Ramos (cell line): ENCODE measurements around the gene BRINP1.

ENCODE experiments used
- in situ Hi-C: fragments of 300-500 bp; cut with MboI; formaldehyde crosslinking; loops from one replicate; pipeline ENCODE4 v1.14.3; 2022; ENCODE audit warnings: low sequenced_read_pairs; ENCODE audit not compliant: unreplicated experiment

The BRINP1 gene

GRCh38 chr9:119343059-119343990 is 25.9 kb downstream of the BRINP1 start:
- in situ Hi-C loops: no loop called here

DNA sequence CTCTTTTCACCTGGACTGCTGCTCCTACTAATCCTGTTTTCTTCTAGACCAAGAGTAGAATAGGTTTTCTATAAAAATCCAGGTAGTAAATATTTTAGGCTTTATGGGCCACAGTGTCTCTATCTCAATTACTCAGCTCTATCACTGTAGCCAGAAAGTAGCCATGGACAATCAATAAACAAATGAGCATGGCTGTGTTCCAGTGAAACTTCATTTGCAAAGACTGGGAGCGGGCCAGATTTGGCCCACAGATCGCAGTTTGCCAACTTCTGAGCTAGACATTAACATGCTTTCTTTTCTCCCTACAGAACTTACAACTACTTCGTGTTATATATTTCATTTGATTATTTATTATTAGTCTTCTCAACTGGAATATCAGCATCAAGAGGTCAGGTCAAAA is 30.2 kb downstream of the BRINP1 start:
- in situ Hi-C loops: no loop called here

DNA sequence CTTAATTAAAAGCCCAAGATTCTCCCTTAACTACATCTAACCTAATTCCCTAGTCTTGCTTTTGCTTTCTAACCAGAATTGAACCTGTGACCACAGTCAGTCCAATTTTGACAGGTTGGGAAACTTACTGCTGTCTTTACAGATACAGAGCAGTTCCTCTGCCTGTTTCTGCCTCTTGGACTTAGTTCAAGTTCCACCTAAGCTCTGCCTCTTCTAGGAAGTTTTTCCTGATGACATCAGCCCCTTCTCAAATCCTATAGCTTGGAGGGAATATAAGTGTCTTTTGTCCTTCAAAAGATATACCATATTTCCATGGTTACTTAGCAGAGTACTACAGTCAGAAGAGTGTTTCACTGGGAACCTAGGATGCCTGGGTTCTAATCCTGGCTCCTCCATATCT is 31.7 kb downstream of the BRINP1 start:
- in situ Hi-C loops: no loop called here

DNA sequence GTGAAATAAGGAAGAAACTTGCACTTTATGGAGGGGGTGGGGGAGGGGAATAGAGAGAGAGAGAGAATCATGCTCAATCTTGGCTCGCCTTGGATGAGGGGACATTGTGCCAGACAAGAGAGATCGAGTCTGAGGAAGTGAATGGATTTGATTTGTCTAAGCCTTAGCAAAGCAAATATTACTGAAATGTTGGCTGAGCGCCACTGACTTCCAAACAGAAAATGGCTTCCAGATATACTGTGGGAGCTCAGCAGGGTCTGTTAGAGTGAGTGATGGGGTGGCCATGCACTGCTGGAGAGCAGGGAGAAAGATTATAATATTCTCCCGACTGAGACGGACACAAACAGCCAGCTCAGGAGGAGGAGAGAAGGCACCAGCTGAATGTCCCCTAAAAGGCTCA is 34.5 kb downstream of the BRINP1 start:
- in situ Hi-C loops: no loop called here

- in situ Hi-C loops: no loop called here
Observed at GRCh38 chr9:119333507-119334229, 35.6 kb downstream of the BRINP1 start.

DNA sequence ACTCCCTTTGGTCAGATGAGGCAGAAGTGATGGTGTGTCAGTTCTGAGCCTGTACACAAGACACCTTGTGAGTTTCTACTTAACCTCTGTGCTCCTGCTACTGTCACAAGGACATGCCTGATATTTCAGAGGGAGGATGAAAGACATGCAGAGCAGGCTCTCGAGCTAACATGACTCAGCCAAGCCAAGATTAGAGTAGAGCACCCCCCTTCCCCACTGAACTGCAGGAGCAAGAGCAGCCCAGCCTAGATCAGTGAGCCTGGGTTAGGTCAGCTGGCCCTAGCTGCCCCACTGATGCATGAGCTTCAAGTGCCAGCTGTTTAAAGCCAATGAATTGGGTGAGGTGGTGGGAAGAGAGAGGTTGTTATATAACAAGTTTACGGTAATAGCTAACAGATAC is 36.7 kb downstream of the BRINP1 start:
- in situ Hi-C loops: no loop called here

DNA sequence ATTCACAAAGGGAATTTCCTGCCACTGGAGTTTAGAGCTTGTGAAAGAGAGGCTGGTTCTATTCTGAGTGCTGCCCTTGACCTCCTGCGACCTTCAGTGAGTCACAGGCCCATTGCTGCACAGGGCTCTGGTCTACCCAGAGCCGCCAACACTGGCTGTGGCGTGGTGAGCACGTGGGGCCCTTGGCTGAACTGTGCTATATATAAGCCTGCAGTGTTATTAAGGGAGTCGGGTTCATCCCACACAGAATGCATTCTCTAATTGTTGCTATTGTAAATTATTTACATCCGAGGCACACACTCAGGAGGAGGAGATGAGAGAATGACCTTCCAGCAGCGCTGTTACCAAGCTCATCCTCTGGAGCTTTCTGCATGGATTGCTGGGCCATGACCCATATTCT is 47.1 kb downstream of the BRINP1 start:
- in situ Hi-C loops: no loop called here

DNA sequence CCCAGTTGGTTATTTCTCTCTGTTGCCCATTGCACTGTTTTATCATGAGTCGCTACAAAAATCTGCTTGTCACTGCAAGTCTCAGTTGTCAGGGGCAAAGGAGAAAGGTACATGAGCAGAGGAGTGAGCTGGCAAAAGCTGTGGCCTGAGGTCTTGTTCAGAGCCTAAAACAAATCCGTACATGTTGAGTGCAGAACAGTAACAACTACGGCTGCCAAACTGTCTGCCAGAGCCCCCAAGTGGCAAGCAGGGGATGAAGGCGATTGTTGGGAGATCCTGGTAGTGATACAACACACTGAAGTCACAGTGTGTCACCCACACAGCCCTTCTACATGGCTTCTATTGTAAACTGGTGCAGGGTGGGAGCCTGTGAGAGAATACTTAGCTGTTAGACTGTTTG is 50.9 kb downstream of the BRINP1 start:
- in situ Hi-C loops: no loop called here

DNA sequence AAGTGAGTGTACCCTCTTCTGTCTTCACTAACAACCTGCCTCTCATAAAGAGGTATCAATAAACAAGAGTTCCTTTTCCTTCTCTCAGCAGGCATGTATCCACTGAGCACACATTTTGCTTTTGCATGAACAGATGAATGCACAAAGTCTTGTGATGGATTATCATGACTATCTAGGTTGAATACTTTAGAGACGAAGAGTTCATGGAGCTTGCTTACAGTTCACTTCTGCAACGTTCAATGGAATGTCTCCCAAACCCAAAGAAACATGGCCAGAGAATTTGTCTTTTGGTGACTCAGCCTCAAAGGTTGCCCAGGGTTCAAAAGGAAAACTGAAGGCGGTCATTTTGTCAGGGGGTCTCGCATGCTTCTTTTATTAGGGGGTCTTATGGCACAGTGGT is 55.4 kb downstream of the BRINP1 start:
- in situ Hi-C loops: no loop called here

GRCh38 chr9:119310741-119311140 is 58.5 kb downstream of the BRINP1 start:
- in situ Hi-C loops: no loop called here

DNA sequence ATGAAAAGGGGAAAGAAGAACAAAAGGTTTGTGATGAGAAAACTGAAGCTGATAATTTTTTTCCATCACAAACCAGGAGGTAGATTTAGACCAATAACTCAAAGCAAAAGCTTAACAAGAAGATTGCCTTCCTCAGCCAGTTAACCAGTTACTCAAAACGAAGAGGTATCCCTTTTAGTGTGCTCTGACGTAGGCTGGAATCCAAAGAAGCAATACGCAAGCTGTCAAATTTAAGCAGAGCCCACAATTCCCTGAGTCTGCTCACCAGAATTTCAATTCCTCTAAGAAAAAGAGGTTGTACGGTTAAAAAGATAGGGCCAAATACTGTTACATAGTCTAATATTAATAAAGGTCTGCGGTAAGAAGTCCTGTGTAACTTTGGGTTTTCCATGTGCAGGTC is 61.8 kb downstream of the BRINP1 start:
- in situ Hi-C loops: no loop called here

DNA sequence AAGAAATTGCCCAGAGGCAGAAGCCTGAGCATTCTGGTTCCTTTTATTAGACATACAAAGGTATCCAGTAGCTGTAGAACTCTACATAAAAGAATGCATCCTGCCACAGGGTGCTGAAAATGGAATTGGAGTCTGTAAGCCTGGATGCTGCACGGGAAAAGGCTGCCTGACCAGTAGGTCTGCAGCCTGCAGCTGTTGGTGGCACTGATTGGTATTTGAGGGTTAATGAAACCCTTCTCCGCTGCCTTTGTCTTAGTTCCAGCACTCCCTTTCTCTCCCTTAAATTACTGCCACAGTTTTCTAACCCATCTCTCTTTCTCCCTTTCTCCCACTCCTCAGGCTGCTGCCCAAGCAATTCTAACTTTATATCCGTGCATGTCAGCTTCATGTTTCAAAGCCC is 64.7 kb downstream of the BRINP1 start:
- in situ Hi-C loops: no loop called here

- in situ Hi-C loops: no loop called here
Observed at GRCh38 chr9:119302988-119303698, 66.1 kb downstream of the BRINP1 start.

- in situ Hi-C loops: no loop called here
Observed at GRCh38 chr9:119298076-119298853, 71.0 kb downstream of the BRINP1 start.

GRCh38 chr9:119291554-119291953 is 77.7 kb downstream of the BRINP1 start:
- in situ Hi-C loops: no loop called here

- in situ Hi-C loops: no loop called here
Observed at GRCh38 chr9:119289740-119290433, 79.3 kb downstream of the BRINP1 start.

DNA sequence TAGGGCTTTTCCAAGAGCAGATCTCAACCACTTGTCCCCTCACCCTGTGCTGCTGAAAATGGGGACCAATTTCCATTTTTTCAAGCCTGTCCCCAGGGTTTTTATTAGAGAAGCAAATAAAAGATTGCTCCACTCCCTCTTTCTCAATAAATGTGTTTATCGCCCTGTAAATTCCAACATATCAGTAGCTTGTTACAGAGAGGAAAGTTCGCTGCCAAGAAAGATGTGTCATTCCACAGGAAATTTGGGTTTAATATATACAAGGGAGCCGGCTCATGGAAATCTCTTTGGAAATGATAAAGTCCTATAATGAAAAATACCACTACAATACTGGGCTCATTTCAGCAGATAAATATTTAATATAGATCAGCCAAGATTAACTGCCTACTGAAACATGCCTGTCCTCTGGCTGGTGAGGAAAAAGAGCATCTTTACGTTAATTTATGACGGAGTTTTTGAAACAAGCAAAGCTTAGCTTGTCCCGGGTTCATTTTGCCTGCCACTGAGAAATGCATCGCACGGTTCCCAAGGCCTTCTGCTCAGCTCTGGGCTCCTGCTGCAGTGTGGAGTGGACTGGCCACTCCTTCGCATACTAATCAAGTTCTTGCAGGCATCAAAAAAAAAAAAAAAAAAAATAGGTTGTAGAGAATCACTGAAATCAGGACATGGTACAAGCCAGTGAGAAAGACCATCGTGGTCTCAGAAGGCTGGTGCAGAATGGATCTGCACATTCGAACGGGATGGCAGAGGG is 84.5 kb downstream of the BRINP1 start:
- in situ Hi-C loops: no loop called here

- in situ Hi-C loops: no loop called here
Observed at GRCh38 chr9:119284118-119284517, 85.1 kb downstream of the BRINP1 start.
